HepG2 (cell line): ENCODE measurements around the gene GSK3B. TPM values are rescaled to one million over a fixed set of nuclear protein-coding genes. Genes with fewer than 3 reads are reported as not detected.

Source experiments
- ATAC-seq: fragments of 200-7000 bp; cut with Tn5 transposase; 3 replicates; pipeline ENCODE4 v1.9.1; 2020; ENCODE audit warnings: mild to moderate bottlenecking, moderate library complexity
- BruUV-seq: library from RNA; stranded (reverse); fragments of 400-500 nt; replicated peaks from 2 replicates; lab custom pipeline; 2021; lab: Mats Ljungman, UMichigan
- CTCF ChIA-PET: fragments of 300-600 bp; formaldehyde crosslinking; extraction: SDS; loops from one replicate; lab custom pipeline; 2021; ENCODE audit warnings: low total read pairs, inconsistent platforms, low intra/inter-chr PET ratio; lab: Yijun Ruan, JAX
- POLR2A ChIA-PET: fragments of 350-600 bp; sonication (Branson Sonifier 250); formaldehyde crosslinking; loops from one replicate; lab custom pipeline; 2020; ENCODE audit warnings: antibody characterized with exemption, inconsistent platforms; lab: Yijun Ruan, JAX
- DNase-seq: peaks from one replicate; pipeline ENCODE4 v3.0.0-alpha.2; 2015; ENCODE audit warnings: low spot score
- FAIRE-seq: peaks from 3 replicates; lab custom pipeline; 2011; peaks lifted over from hg19 to GRCh38; lab: Jason Lieb, UNC
- H2AFZ ChIP-seq: one replicate; pipeline ENCODE4 v1.6.1; 2011; ENCODE audit warnings: low read length, inconsistent platforms
- H3K27ac ChIP-seq: fragments of 300-600 bp; 3 replicates; pipeline ENCODE4 v1.8.0; 2011; ENCODE audit warnings: mixed run types, mild to moderate bottlenecking, mixed read lengths, low read length, inconsistent platforms; ENCODE audit not compliant: insufficient read depth; ENCODE audit errors: extremely low read length
- H3K27me3 ChIP-seq, 2 experiments: fragments of 200-600 bp in 1 of 2; 2 replicates in 1 of 2; 3 replicates in 1 of 2; pipeline versions ENCODE4 v1.6.0 to v1.8.0; 2011; ENCODE audit warnings: low read length in 2 of 2, mild to moderate bottlenecking in 2 of 2, moderate library complexity in 2 of 2, inconsistent platforms in 1 of 2; ENCODE audit not compliant: insufficient read depth in 2 of 2, control insufficient read depth in 1 of 2
- H3K36me3 ChIP-seq, 2 experiments: fragments of 200-600 bp in 1 of 2; replicated peaks in 1 of 2; 2 replicates in 1 of 2; 3 replicates in 1 of 2; pipeline versions ENCODE4 v1.5.1 to v1.8.0; 2011; ENCODE audit warnings: low read length in 2 of 2, inconsistent platforms in 1 of 2; ENCODE audit not compliant: insufficient read depth in 2 of 2, control insufficient read depth in 1 of 2
- H3K4me1 ChIP-seq: 2 replicates; pipeline ENCODE4 v1.5.1; 2012; ENCODE audit warnings: low read length, inconsistent platforms; ENCODE audit not compliant: insufficient read depth
- H3K4me2 ChIP-seq: 2 replicates; pipeline ENCODE4 v1.6.0; 2011; ENCODE audit warnings: low read depth, low read length, inconsistent platforms
- H3K4me3 ChIP-seq, 3 experiments: fragments of 200-600 bp in 1 of 3; sonication (generic), shearing (Covaris generic) in 1 of 3; replicated peaks in 1 of 3; 2 replicates each; pipeline ENCODE4 v1.5.1; 2011 to 2016; ENCODE audit warnings: low read length in 3 of 3, inconsistent platforms in 2 of 3, low read depth in 2 of 3, mild to moderate bottlenecking in 2 of 3, control low read depth in 1 of 3, mixed read lengths in 1 of 3; ENCODE audit not compliant: insufficient read depth in 1 of 3
- H3K79me2 ChIP-seq: one replicate; pipeline ENCODE4 v1.6.1; 2011; ENCODE audit warnings: low read length, inconsistent platforms; ENCODE audit not compliant: insufficient read depth
- H3K9ac ChIP-seq: 2 replicates; pipeline ENCODE4 v1.6.0; 2011; ENCODE audit warnings: mild to moderate bottlenecking, low read depth, low read length, inconsistent platforms; ENCODE audit not compliant: insufficient read depth
- H3K9me3 ChIP-seq: 2 replicates; pipeline ENCODE4 v1.5.1; 2012; ENCODE audit warnings: mild to moderate bottlenecking, low read length
- H4K20me1 ChIP-seq: 2 replicates; pipeline ENCODE4 v1.6.0; 2011; ENCODE audit warnings: inconsistent platforms, mild to moderate bottlenecking, low read length, moderate library complexity; ENCODE audit not compliant: insufficient read depth
- AHDC1 ChIP-seq: sonication (generic); formaldehyde crosslinking; IDR thresholded peaks from 2 replicates; pipeline ENCODE4 v1.5.1; 2020; ENCODE audit warnings: mild to moderate bottlenecking, missing genetic modification reagents, borderline replicate concordance
- NR2F1 ChIP-seq, 2 experiments: fragments of 450-650 bp in 1 of 2; formaldehyde crosslinking in 1 of 2; IDR thresholded peaks; 2 replicates each; pipeline versions ENCODE4 v1.5.0 to v1.6.1; 2016 to 2020; ENCODE audit warnings: mild to moderate bottlenecking in 1 of 2, missing compliant biosample characterization in 1 of 2, missing genetic modification reagents in 1 of 2, moderate library complexity in 1 of 2
- ZBTB38 ChIP-seq: sonication (generic); formaldehyde crosslinking; IDR thresholded peaks from 2 replicates; pipeline ENCODE4 v1.5.1; 2020; ENCODE audit warnings: mild to moderate bottlenecking, missing genetic modification reagents
- ZNF12 ChIP-seq: sonication (generic); formaldehyde crosslinking; IDR thresholded peaks from 2 replicates; pipeline ENCODE4 v1.5.0; 2020; ENCODE audit warnings: missing genetic modification reagents
- ZNF557 ChIP-seq: sonication (generic); formaldehyde crosslinking; IDR thresholded peaks from 2 replicates; pipeline ENCODE4 v1.4.0; 2020; ENCODE audit warnings: missing genetic modification reagents
- WGBS: methylation state at CpG from one replicate; pipeline ENCODE4 v1.1.6; 2017; ENCODE audit warnings: low lambda C conversion rate; 5-methylcytosine and 5-hydroxymethylcytosine counted together
- in situ Hi-C: cut with HindIII; loops from 2 replicates; pipeline ENCODE4 v1.10.0; 2017; ENCODE audit warnings: low pct_unique_long_range_greater_than_20kb; ENCODE audit not compliant: extremely low pct_ligation_motif_present
- intact Hi-C: fragments of 100-400 bp; cut with micrococcal nuclease; formaldehyde crosslinking; loops from one replicate; pipeline ENCODE4 v1.10.0; 2022; ENCODE audit not compliant: unreplicated experiment
- polyA plus RNA-seq, 8 experiments: library from polyadenylated mRNA; depleted of rRNA in 3 of 8; stranded (reverse) in 7 of 8; unstranded in 1 of 8; fragments of >200 nt; fragmentation: Illumina TruSeq in 4 of 8; extraction: Trizol in 4 of 8; gene quantifications; 2 replicates each; pipeline versions ENCODE4 v1.2.1 to v1.2.3, GENCODE V29; 2011 to 2016; ENCODE audit warnings: low read depth in 4 of 8, missing spikeins in 1 of 8, mixed read lengths in 1 of 8; ENCODE audit not compliant: insufficient read depth in 1 of 8
- total RNA-seq, 5 experiments: library from RNA; depleted of rRNA; stranded (reverse); fragments of >200 nt; fragmentation: Illumina TruSeq; extraction: Trizol; gene quantifications; 2 replicates each; pipeline ENCODE4 v1.2.3, GENCODE V29; 2016; ENCODE audit warnings: low read depth in 1 of 5

Gene GSK3B
- total and polyA plus RNA-seq, 2 of the 13 experiments (the other 11 are each of a cell fraction or from before 2014, with no cell fraction given): 22.3 to 30.1 TPM

GRCh38 chr3:120071259-120071658 lies 23.0 kb downstream of the GSK3B start:
- H3K4me1 ChIP-seq: peaks cover 16% of the 10 kb centered on the region; the same call in 1 of the 2 replicates
- H4K20me1 ChIP-seq: peaks cover 16% of the 10 kb centered on the region
- H3K79me2 ChIP-seq: peaks cover 93% of the 10 kb centered on the region
- intact Hi-C loops (no loop called here), in situ Hi-C loops (no loop called here)
- H2AFZ ChIP-seq: no peak overlapping the region
- no peaks in the 10 kb centered on the region for H3K27me3 ChIP-seq
- TF ChIP-seq AHDC1 (CRISPR knock-in tag) (no peak), ZBTB38 (CRISPR knock-in tag) (0 out of 2 replicates have a peak, but pooled peaks have one; percentile 19), NR2F1 (CRISPR knock-in tag; IDR thresholded peaks at IDR 0.05) (no peak), ZNF557 (no peak), ZNF12 (CRISPR knock-in tag) (no peak)
- no peak overlapping the region for H3K4me3 ChIP-seq
- H3K4me2 ChIP-seq: no peak overlapping the region
- no peak for ATAC-seq
- FAIRE-seq: no peak
- WGBS: 90% methylated on average over 6 of the region's 6 CpGs
- no TSS peak for BruUV-seq
- POLR2A ChIA-PET: no interaction called here
- DNase-seq: no peak
- H3K9me3 ChIP-seq: no peaks in the 10 kb centered on the region
- no peak overlapping the region for H3K27ac ChIP-seq
- H3K9ac ChIP-seq: no peak overlapping the region
- H3K36me3 ChIP-seq: no peaks in the 10 kb centered on the region; a peak in 1 of 5 replicates
- CTCF ChIA-PET: no interaction called here
